Activated effector memory CD4-positive, alpha-beta T cell treated with Interleukin-2 at 50 U/mL for 16 hours (primary cell): ENCODE measurements around the gene SH2D5.
"Not testable (repeated sequence)": the region's sequence is repeated elsewhere in the genome, so short reads cannot be mapped to it uniquely, and the experiment has no call there.

ENCODE experiments used
- DNase-seq: peaks from one replicate; pipeline ENCODE4 v3.0.0-alpha.2; 2020

Gene SH2D5

GRCh38 chr1:20727746-20728316, 4.7 kb downstream of the SH2D5 start:
- no peak for DNase-seq

- DNase-seq = no peak
Observed at GRCh38 chr1:20726932-20727745, 5.4 kb downstream of the SH2D5 start.

- DNase-seq = no peak
Observed at GRCh38 chr1:20726118-20726911, 6.2 kb downstream of the SH2D5 start.

GRCh38 chr1:20725189-20726117, 7.0 kb downstream of the SH2D5 start:
- no peak for DNase-seq

- DNase-seq = no peak
Observed at GRCh38 chr1:20724364-20725188, 7.9 kb downstream of the SH2D5 start.

- no peak for DNase-seq
Observed at GRCh38 chr1:20723537-20724363, 8.8 kb downstream of the SH2D5 start.

GRCh38 chr1:20723159-20723536, 9.4 kb downstream of the SH2D5 start:
- DNase-seq = no peak

GRCh38 chr1:20721117-20722061, 11.1 kb downstream of the SH2D5 start:
- DNase-seq = no peak

- DNase-seq = no peak
Observed at GRCh38 chr1:20720631-20721091, 11.8 kb downstream of the SH2D5 start.

GRCh38 chr1:20719871-20720620, 12.5 kb downstream of the SH2D5 start:
- DNase-seq = no peak

GRCh38 chr1:20719261-20719660, 13.2 kb downstream of the SH2D5 start:
- no peak for DNase-seq

- DNase-seq = not testable (repeated sequence)
Observed at GRCh38 chr1:20718343-20718882, 14.1 kb downstream of the SH2D5 start.

GRCh38 chr1:20717452-20718342, 14.8 kb downstream of the SH2D5 start, which contains the start of gene KIF17:
Gene KIF17 (minus strand): TSS chr1:20718007. CDS start chr1:20717706, 301 bp downstream.
- peak; percentile 50 for DNase-seq

GRCh38 chr1:20716232-20716631, 16.3 kb downstream of the SH2D5 start:
- no peak for DNase-seq

- DNase-seq = no peak
Observed at GRCh38 chr1:20715406-20715805, 17.1 kb downstream of the SH2D5 start.

- no peak for DNase-seq
Observed at GRCh38 chr1:20713440-20713839, 19.1 kb downstream of the SH2D5 start.

- no peak for DNase-seq
Observed at GRCh38 chr1:20712215-20712577, 20.3 kb downstream of the SH2D5 start.
